ENCODE data around the gene MASP1.
"Not testable (repeated sequence)": the region's sequence is repeated elsewhere in the genome, so short reads cannot be mapped to it uniquely, and the experiment has no call there.

Gene MASP1

GRCh38 chr3:187213616-187214015 is 77.9 kb downstream of the MASP1 start:
- DNase-seq: no peak

DNA sequence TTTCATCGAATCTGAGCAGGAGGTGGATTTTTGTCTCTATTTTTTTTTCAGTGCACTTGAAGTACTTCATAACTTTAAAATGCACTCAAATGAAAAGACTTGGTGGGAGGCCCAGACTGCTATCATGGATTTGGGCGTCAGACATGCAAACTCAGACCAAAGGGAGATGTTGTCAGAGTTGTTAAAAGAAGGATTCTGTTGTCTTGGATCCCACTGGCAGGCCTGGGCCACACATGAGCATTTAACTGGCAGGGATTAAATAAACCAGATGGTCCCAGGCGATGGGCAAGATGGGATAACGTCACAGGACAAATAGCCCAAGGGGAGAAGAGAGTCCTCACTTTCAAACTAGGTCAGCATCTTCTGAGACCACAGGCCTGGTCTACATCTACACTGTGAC is 78.8 kb downstream of the MASP1 start:
- no peak for DNase-seq

DNA sequence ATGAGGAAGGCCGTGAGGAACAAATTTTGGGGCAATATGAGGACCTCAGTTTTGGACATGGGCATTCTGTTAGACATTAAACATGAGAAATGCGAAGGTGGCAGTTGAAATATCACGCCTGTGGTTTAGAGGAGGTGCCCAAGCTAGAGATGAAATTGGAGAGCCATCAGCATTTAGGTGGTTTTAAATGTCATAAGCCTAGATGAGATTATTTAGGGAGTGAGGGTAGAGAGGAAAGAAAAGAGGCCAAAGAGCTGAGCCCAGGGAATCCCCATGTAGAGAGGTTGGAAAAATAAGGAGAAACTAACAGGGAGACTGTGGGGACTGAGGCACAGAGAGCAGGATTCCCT is 79.4 kb downstream of the MASP1 start:
- no peak for DNase-seq

GRCh38 chr3:187211532-187212195 is 79.9 kb downstream of the MASP1 start:
- DNase-seq: no peak

DNA sequence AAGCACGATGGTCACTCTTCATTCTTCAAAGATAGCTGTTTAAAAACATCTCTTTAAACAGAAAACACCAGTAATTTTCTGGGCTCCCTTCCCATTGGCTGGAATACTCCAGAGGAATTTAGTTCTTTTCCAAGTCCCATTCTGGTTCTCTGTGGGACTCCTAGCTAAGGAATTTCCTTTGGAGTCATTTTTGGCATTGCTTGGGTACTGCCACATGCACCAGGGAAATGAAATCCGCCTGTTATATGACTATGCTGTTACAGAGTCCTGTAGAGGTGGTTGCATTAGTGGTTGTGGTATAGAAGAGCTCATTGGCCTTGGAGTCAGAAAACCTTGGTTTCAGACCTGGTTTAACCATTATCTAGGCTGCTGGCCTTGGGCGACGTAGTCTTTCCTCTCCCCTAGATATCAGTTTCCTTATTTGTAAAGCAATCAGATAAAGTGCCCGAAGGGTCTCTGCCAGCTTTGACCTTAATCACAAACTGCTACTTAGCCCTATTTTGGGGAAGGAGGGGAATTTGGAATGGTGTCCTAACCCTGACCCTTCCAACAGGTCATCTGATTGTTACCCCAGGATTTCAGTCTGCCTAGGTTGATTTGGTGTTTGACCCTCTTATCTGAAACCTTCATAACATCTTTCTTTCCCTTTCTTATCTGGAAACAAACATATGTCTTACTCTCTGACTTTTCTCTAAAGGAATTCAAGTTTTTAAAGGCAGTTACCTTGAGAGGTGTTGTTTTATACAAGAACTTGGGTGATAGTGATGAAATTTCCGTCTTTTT is 80.8 kb downstream of the MASP1 start:
- DNase-seq: no peak

DNA sequence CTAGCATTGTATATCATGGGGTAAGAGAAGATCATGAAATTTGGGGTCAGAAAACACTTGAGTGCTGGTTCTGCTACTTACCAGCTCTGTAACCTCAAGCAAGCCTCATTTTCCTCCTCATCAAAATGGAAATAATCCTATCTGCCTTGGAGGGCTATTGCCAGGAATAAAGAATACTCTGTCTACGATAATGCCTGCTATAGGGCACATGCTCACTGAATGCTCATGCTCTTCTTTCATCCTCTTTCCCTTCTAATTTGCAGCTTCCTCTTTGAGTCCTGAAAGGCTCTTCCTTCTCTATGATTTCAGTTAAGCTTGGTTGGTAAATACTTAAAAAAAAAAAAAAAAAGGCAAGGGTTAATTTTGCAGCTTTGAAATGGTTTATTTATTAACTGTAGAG is 81.4 kb downstream of the MASP1 start:
- DNase-seq: no peak

DNA sequence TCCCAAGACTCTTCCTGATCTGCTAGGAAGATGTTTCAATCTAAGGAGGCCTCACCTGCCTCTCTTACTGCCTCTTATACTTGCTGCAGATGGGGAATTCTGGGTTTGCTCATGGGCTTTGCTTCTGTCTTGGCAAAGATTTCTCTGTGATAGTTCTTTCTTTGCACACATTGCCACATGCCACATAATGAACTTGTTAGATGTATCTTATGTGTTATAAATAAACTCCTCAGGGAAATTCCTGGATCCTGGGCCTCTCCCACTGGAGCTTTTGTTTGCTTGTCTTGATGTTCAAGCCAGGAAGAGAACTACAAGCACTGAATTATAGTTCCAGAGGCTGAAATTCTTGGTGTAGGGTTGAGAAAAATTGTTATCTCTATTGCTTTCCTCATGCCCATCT is 82.0 kb downstream of the MASP1 start:
- DNase-seq: no peak

DNA sequence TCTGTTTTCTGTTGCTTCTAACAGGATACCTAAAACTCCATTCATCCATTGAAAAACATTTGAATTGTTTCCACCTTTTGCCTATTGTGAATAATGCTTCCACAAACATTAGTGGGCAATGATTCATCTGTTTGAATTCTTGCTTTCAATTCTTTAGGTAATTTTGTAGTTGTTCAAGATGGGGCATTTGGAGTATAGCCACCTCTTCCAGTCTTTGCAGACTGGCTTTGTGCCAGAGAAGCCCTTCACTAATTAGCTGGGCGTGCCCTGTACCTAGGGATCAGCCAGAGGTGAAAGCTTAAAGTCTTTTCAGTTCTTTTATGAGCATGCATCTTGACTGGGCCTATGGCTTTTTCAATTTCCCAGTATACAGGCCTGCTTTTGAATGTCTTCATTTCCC is 83.4 kb downstream of the MASP1 start:
- no peak for DNase-seq

DNA sequence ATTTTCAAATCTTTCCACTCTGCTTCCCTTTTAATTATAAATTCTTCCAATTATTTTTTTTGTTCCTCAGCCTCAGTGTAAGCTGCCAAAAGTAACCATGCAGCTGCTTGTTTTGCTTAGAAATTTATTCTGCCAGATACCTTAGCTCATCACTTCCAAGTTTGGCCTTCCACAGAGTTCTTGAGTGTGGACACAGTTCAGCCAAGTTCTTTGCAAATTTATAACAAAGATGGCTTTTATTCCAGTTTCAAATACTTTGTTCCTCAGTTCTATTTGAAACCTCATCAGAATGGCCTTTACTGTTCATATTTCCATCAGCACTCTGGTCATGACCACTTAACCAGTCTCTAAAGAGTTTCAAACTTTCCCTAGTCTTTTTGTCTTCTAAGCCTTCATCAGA is 83.9 kb downstream of the MASP1 start:
- DNase-seq: no peak

DNA sequence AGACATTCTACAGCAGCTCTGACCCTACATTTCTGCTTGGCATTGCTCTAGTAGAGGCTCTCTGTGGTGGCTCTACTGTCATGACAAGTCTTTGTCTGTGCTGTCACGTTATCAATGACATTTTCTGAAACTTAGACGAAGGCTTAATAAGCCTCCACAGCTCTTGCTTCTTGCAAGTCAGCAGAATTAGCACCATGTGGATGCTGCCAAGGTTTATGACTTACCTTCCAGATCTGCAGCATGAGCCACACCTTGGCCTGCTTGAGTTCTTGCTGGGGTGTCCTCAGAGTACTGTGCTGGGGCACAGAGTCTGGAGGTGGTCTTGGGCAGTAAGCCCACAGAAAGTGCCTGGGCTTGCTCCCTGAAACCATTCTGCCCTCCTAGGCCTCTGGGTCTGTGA is 84.5 kb downstream of the MASP1 start:
- DNase-seq: no peak

DNA sequence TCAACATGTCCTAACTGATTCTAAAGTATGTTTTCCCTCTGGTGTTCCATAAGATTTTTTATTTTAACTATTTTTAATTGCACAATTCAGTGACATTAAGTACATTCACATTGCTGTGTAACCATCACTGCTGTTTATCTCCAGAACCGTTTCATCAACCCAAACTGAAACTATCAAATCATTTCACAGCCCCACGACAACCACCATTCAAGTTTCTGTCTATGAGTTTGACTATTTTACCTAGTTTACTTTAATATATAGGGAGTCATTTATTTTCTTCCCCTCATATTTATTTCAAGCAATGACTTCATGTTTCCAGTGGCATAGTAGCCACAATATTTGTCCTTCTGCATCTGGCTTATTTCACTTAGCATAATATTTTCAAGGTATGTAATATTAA is 85.9 kb downstream of the MASP1 start:
- DNase-seq: no peak

- DNase-seq: not testable (repeated sequence)
Measured at GRCh38 chr3:187199463-187200050, 92.0 kb downstream of the MASP1 start.

GRCh38 chr3:187198490-187198889 is 93.0 kb downstream of the MASP1 start:
- no peak for DNase-seq

GRCh38 chr3:187197335-187197649 is 94.2 kb downstream of the MASP1 start, which contains the start of gene RTP1:
Gene RTP1 (plus strand): TSS chr3:187197486. CDS start chr3:187197516, 30 bp downstream.
- DNase-seq: peak; percentile 75

- DNase-seq: no peak
Measured at GRCh38 chr3:187196573-187197334, 94.8 kb downstream of the MASP1 start.

DNA sequence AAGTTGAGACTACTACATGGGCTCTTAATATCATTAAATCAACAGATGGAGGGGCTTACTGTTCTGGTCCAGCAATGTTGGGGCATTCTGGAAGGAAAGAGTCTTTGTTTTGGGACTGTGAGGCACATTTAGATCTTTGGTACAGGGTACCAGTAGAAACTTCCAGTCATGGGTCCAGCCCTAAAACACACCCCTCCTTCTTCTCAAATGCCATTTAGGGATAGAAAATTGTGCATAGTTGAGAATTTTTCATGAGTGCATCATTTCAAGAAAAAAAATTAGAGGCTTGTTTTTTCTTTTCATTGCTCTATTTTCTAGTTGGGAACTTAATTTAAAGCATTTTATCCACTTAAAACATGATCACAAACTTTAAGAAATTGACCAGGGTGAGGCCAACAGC is 98.4 kb downstream of the MASP1 start:
- no peak for DNase-seq

DNA sequence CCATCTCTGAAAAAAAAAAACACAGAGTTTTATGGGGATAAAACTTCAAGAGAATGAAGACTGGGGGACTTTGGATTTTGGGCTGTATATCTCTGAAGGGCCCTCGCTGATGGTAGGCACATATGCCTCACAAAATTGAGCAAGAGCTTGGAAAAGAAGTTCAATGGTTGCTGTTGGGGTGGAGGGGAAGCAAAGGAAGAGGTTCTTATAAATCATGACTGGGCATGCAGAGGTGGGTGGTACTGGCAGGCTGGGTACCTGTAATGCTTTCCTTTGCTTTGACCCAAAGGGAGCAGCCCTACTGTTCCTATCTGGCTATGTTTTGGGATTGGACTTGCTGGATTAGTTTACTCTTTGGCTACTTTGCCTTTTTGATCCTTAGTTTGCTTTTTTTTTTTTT is 100.3 kb downstream of the MASP1 start:
- no peak for DNase-seq

- DNase-seq: no peak
Measured at GRCh38 chr3:187188931-187189330, 102.6 kb downstream of the MASP1 start.

- DNase-seq: no peak
Measured at GRCh38 chr3:187186801-187187421, 104.6 kb downstream of the MASP1 start.

- DNase-seq: no peak
Measured at GRCh38 chr3:187186375-187186774, 105.2 kb downstream of the MASP1 start.

DNA sequence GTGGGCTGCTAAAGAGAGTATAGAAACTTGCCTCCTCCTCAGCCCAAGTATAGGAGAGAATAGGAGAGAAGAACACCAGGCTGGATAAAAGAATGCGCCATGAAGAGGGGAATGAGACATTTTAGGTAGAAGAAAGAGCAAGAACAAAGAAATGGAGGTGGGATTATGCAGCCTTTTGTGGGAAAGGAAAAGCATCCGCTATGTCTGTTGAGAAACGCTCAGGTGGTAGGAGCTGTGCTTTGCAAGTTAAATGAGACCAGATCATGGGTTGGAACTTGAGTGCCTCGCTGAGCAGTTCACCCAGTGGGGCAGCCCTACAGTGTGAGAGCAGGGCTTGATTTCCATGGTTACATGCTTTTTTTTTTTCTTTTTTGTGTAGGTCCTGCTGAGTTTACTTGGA is 105.8 kb downstream of the MASP1 start:
- DNase-seq: no peak

All from eye (tissue), 1 donor.